Gastroesophageal sphincter (tissue), 4 donors: Measurements from ENCODE around the gene S100A14. TPM values are rescaled to one million over a fixed set of nuclear protein-coding genes. Genes with fewer than 3 reads are reported as not detected.
A peak's percentile ranks its signal among the peaks of the same experiment; 100 is the strongest.

Experiments
- ATAC-seq: fragments of 150-250 bp; one replicate; pipeline ENCODE4 v1.9.1; 2016; ENCODE audit warnings: mild to moderate bottlenecking, moderate library complexity
- H3K27ac ChIP-seq, 4 donors: fragments of 200-600 bp; sonication (generic) in 3 of 4; 1 replicate in 3 of 4; 2 replicates in 1 of 4; pipeline ENCODE4 v1.5.1; 2016 to 2019
- H3K27me3 ChIP-seq: fragments of 200-600 bp; sonication (generic); one replicate; pipeline ENCODE4 v1.5.1; 2019
- H3K36me3 ChIP-seq, 2 donors: fragments of 200-600 bp; sonication (generic); one replicate each; pipeline ENCODE4 v1.5.1; 2019; ENCODE audit warnings: control low read depth in 1 of 2
- H3K4me1 ChIP-seq, 3 donors: fragments of 200-600 bp; sonication (generic); 1 replicate in 2 of 3; 2 replicates in 1 of 3; pipeline ENCODE4 v1.5.1; 2016 to 2019; ENCODE audit warnings: control low read depth in 2 of 3
- H3K4me3 ChIP-seq, 2 donors: fragments of 200-600 bp; sonication (generic); one replicate each; pipeline ENCODE4 v1.5.1; 2019; ENCODE audit warnings: mild to moderate bottlenecking in 1 of 2, moderate library complexity in 1 of 2
- H3K9me3 ChIP-seq, 3 donors: fragments of 200-600 bp; sonication (generic); one replicate each; pipeline ENCODE4 v1.5.1; 2017 to 2019; ENCODE audit warnings: control low read depth in 2 of 3
- EP300 ChIP-seq: sonication (generic); formaldehyde crosslinking; IDR thresholded peaks from one replicate; pipeline ENCODE4 v1.6.1; 2017; ENCODE audit warnings: antibody characterized with exemption, mild to moderate bottlenecking
- POLR2A ChIP-seq, 2 donors: fragments of 450-650 bp; IDR thresholded peaks; one replicate each; pipeline ENCODE4 v1.6.1; 2017; ENCODE audit warnings: antibody characterized with exemption in 2 of 2, mild to moderate bottlenecking in 2 of 2, moderate library complexity in 1 of 2
- POLR2AphosphoS5 ChIP-seq: sonication (generic); formaldehyde crosslinking; IDR thresholded peaks from one replicate; pipeline ENCODE4 v1.6.1; 2017; ENCODE audit warnings: antibody characterized with exemption
- WGBS, 2 donors: methylation state at CpG; one replicate each; pipeline ENCODE4 v1.1.5; 2018; ENCODE audit warnings: low coverage in 1 of 2; 5-methylcytosine and 5-hydroxymethylcytosine counted together
- total RNA-seq, 4 donors: library from RNA; depleted of rRNA; stranded (reverse); fragments of >200 nt; gene quantifications; one replicate each; pipeline ENCODE4 v1.1.0, GENCODE V29; 2016
- TF ChIP-seq, protein P1 (sequence below), 4 experiments: fragments of 200-600 bp in 2 of 4; fragments of 450-650 bp in 2 of 4; sonication (generic) in 1 of 4; IDR thresholded peaks; one replicate each; pipeline ENCODE4 v1.5.1; 2017 to 2019; ENCODE audit warnings: antibody characterized with exemption in 4 of 4, mild to moderate bottlenecking in 2 of 4, moderate library complexity in 2 of 4

Gene S100A14
- total RNA-seq, 4 donors from 2014 or later: 0.85 to 82.1 (median 5.0) TPM

DNA sequence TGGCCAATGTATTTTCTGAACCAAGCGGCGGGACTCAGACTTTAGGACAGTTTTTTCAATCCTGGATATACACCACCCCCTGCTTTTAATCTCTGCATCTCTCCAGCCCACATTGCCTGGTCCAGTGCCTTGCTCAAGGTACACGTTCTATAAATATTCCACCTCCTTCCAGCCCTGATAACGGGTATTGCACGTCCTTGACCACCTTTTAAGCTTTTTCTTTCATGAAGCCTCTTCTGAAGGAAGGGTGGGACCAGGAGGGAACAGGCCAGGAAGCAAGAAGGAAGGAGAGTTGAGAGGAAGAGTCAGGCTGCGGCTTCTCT, 6.6 kb downstream of the S100A14 start:
- peak overlapping the region; percentile 30 to 90 (median 86) for H3K27ac ChIP-seq
- no peaks in the 10 kb centered on the region for H3K9me3 ChIP-seq
- peaks cover 0 to 32% of the 10 kb centered on the region in 2 donors for H3K36me3 ChIP-seq
- ATAC-seq: no peak
- H3K27me3 ChIP-seq: no peaks in the 10 kb centered on the region
- peak overlapping the region in 1 of 2 donors; percentile 49 for H3K4me3 ChIP-seq
- no peak for TF ChIP-seq POLR2A (IDR thresholded peaks at IDR 0.05)
- no peak for TF ChIP-seq EP300
- TF ChIP-seq, protein P1, sequence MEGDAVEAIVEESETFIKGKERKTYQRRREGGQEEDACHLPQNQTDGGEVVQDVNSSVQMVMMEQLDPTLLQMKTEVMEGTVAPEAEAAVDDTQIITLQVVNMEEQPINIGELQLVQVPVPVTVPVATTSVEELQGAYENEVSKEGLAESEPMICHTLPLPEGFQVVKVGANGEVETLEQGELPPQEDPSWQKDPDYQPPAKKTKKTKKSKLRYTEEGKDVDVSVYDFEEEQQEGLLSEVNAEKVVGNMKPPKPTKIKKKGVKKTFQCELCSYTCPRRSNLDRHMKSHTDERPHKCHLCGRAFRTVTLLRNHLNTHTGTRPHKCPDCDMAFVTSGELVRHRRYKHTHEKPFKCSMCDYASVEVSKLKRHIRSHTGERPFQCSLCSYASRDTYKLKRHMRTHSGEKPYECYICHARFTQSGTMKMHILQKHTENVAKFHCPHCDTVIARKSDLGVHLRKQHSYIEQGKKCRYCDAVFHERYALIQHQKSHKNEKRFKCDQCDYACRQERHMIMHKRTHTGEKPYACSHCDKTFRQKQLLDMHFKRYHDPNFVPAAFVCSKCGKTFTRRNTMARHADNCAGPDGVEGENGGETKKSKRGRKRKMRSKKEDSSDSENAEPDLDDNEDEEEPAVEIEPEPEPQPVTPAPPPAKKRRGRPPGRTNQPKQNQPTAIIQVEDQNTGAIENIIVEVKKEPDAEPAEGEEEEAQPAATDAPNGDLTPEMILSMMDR (IDR thresholded peaks at IDR 0.05): no peak
- no peak for TF ChIP-seq POLR2AphosphoS5
- H3K4me1 ChIP-seq: peaks cover 0 to 60% (median 28%) of the 10 kb centered on the region in 3 donors
- WGBS, 2 donors: 50 to 88% methylated on average over 3 to 6 of the region's 6 CpGs

GRCh38 chr1:153608742-153609584, 7.2 kb downstream of the S100A14 start:
- peak overlapping the region; percentile 30 to 90 (median 86) for H3K27ac ChIP-seq
- peak overlapping the region in 1 of 2 donors; percentile 49 for H3K4me3 ChIP-seq
- peaks cover 0 to 60% (median 28%) of the 10 kb centered on the region in 3 donors for H3K4me1 ChIP-seq
- TF ChIP-seq POLR2A (IDR thresholded peaks at IDR 0.05) (no peak), POLR2AphosphoS5 (peak; percentile 71), EP300 (no peak)
- H3K9me3 ChIP-seq: no peaks in the 10 kb centered on the region
- H3K27me3 ChIP-seq: no peaks in the 10 kb centered on the region
- 48 to 60% methylated on average over 7 to 12 of the region's 19 CpGs for WGBS, 2 donors
- H3K36me3 ChIP-seq: peaks cover 0 to 32% of the 10 kb centered on the region in 2 donors
- peak; percentile 73 for ATAC-seq

- WGBS, 2 donors: 60% methylated on average over 1 of the region's 7 CpGs; no CpG with 5 or more reads in 1 of the 2 donors
- Histone ChIP-seq H3K27me3 (no peaks in the 10 kb centered on the region), H3K4me1 (peaks cover 0 to 54% (median 26%) of the 10 kb centered on the region in 3 donors), H3K9me3 (no peaks in the 10 kb centered on the region), H3K36me3 (peaks cover 0 to 32% of the 10 kb centered on the region in 2 donors), H3K4me3 (peak overlapping the region; percentile 5 to 49), H3K27ac (peak overlapping the region in 3 of 4 donors; percentile 86 to 90 (median 86))
- TF ChIP-seq, protein P1 (IDR thresholded peaks at IDR 0.05): no peak
- no peak for TF ChIP-seq EP300
- no peak for TF ChIP-seq POLR2AphosphoS5
- ATAC-seq: no peak
Observed at GRCh38 chr1:153608089-153608682, 7.9 kb downstream of the S100A14 start.

DNA sequence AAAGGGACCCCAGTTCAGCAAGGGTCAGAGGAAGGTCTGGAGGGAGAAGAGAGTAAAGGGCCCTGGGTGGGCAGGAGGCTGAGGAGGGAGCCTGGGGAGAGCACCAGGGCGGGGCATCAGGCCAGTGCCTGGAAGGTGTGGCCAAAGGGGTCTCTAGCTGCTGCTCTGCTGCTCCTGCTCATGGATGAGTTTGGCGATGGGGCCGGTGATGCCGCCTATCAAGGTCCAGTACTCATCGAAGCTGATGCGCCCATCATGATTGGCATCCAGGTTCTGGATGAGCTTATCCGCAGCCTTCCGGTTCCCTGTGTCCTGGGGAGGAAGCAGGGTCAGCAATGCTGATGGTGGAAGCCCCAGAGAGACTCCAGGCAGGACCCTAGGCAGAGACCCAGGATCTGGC, 8.7 kb downstream of the S100A14 start:
- peaks cover 0 to 32% of the 10 kb centered on the region in 2 donors for H3K36me3 ChIP-seq
- TF ChIP-seq, protein P1 (IDR thresholded peaks at IDR 0.05): no peak
- TF ChIP-seq POLR2A (IDR thresholded peaks at IDR 0.05) (no peak), POLR2AphosphoS5 (no peak), EP300 (no peak)
- peak overlapping the region in 3 of 4 donors; percentile 86 to 90 (median 86) for H3K27ac ChIP-seq
- no peak for ATAC-seq
- WGBS, 2 donors: 83 to 88% methylated on average over 1 to 7 of the region's 8 CpGs
- H3K27me3 ChIP-seq: no peaks in the 10 kb centered on the region
- peak overlapping the region in 1 of 2 donors; percentile 49 for H3K4me3 ChIP-seq
- H3K4me1 ChIP-seq: peaks cover 0 to 50% (median 24%) of the 10 kb centered on the region in 3 donors
- no peaks in the 10 kb centered on the region for H3K9me3 ChIP-seq

DNA sequence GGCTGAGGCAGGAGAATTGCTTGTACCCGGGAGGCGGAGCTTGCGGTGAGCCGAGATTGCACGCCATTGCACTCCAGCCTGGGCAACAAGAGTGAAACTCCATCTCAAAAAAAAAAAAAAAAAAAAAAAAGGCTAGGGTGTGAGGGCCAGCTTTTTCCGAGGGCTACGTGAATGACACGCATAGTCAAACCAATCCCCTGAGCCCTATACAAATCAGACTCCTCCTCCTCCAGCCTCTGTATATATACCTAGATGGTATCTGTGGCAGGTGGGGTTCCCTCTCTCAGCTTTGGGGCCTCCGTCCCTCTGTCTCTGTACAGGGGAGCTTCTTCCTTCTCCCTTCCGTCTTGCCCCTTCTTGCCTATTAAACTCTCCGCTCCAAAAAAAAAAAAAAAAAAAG, 9.9 kb downstream of the S100A14 start:
- no peak overlapping the region for H3K27ac ChIP-seq
- WGBS, 2 donors: 74 to 96% methylated on average over 5 of the region's 11 CpGs
- H3K27me3 ChIP-seq: no peaks in the 10 kb centered on the region
- H3K9me3 ChIP-seq: no peaks in the 10 kb centered on the region
- TF ChIP-seq EP300: no peak
- TF ChIP-seq POLR2A (IDR thresholded peaks at IDR 0.05): no peak
- TF ChIP-seq, protein P1 (IDR thresholded peaks at IDR 0.05): no peak
- TF ChIP-seq POLR2AphosphoS5: no peak
- peaks cover 0 to 42% (median 20%) of the 10 kb centered on the region in 3 donors for H3K4me1 ChIP-seq
- H3K4me3 ChIP-seq: no peak overlapping the region
- peaks cover 0 to 32% of the 10 kb centered on the region in 2 donors for H3K36me3 ChIP-seq
- ATAC-seq: no peak
